IMR-90 (cell line): ENCODE data around the gene AMN. TPM values are rescaled to one million over a fixed set of nuclear protein-coding genes. Genes with fewer than 3 reads are reported as not detected.
A peak's percentile ranks its signal among the peaks of the same experiment; 100 is the strongest.

Experiments
- ATAC-seq: fragments of 200-7000 bp; cut with Tn5 transposase; 2 replicates; pipeline ENCODE4 v1.9.1; 2020; ENCODE audit warnings: low read depth, mild to moderate bottlenecking, moderate library complexity
- BruUV-seq: library from RNA; stranded (reverse); fragments of 400-500 nt; replicated peaks from 2 replicates; lab custom pipeline; 2021; lab: Mats Ljungman, UMichigan
- CTCF ChIA-PET: fragments of 300-600 bp; formaldehyde crosslinking; extraction: SDS; loops from one replicate; lab custom pipeline; 2021; ENCODE audit warnings: antibody characterized with exemption; lab: Yijun Ruan, JAX
- POLR2A ChIA-PET: fragments of 300-600 bp; sonication (Branson Sonifier 250); formaldehyde crosslinking; loops from one replicate; lab custom pipeline; 2022; ENCODE audit warnings: antibody characterized with exemption; ENCODE audit not compliant: unreplicated experiment; lab: Charles Lee
- DNase-seq: peaks from one replicate; pipeline ENCODE4 v3.0.0; 2013
- H2AFZ ChIP-seq: replicated peaks from 2 replicates; pipeline ENCODE3; 2013; ENCODE audit warnings: low read length, mild to moderate bottlenecking; ENCODE audit not compliant: poor library complexity
- H2AK5ac ChIP-seq: 2 replicates; pipeline ENCODE4 v1.6.1; 2013; ENCODE audit warnings: low read depth, low read length, inconsistent platforms
- H2AK9ac ChIP-seq: replicated peaks from 2 replicates; pipeline ENCODE3; 2013; ENCODE audit warnings: mild to moderate bottlenecking, low read depth, low read length, moderate library complexity; ENCODE audit not compliant: poor library complexity
- H2BK120ac ChIP-seq: 2 replicates; pipeline ENCODE4 v1.6.1; 2013; ENCODE audit warnings: low read depth, low read length, inconsistent platforms
- H2BK15ac ChIP-seq: 3 replicates; pipeline ENCODE4 v1.6.1; 2013; ENCODE audit warnings: low read depth, low read length, inconsistent platforms
- H2BK20ac ChIP-seq: 2 replicates; pipeline ENCODE4 v1.6.1; 2013; ENCODE audit warnings: low read depth, mild to moderate bottlenecking, inconsistent platforms, low read length, moderate library complexity
- H2BK5ac ChIP-seq: 2 replicates; pipeline ENCODE4 v1.6.1; 2013; ENCODE audit warnings: mild to moderate bottlenecking, low read depth, low read length, inconsistent platforms; ENCODE audit not compliant: poor library complexity, severe bottlenecking
- H3K14ac ChIP-seq: replicated peaks from 2 replicates; pipeline ENCODE4 v1.6.1; 2013; ENCODE audit warnings: low read depth, low read length, inconsistent platforms
- H3K18ac ChIP-seq: 2 replicates; pipeline ENCODE4 v1.6.1; 2013; ENCODE audit warnings: low read depth, low read length, control low read depth
- H3K23ac ChIP-seq: 2 replicates; pipeline ENCODE4 v1.6.1; 2013; ENCODE audit warnings: low read depth, low read length, inconsistent platforms
- H3K27ac ChIP-seq: 2 replicates; pipeline ENCODE4 v1.5.1; 2013; ENCODE audit warnings: mild to moderate bottlenecking, control low read depth, low read length; ENCODE audit not compliant: insufficient read depth
- H3K27me3 ChIP-seq: 2 replicates; pipeline ENCODE4 v1.6.1; 2013; ENCODE audit warnings: low read length; ENCODE audit not compliant: control insufficient read depth, insufficient read depth
- H3K36me3 ChIP-seq: 2 replicates; pipeline ENCODE4 v1.6.1; 2013; ENCODE audit warnings: low read length, mixed read lengths; ENCODE audit not compliant: control insufficient read depth, insufficient read depth
- H3K4ac ChIP-seq: 2 replicates; pipeline ENCODE4 v1.6.1; 2013; ENCODE audit warnings: low read depth, low read length, inconsistent platforms
- H3K4me1 ChIP-seq: 2 replicates; pipeline ENCODE4 v1.6.1; 2013; ENCODE audit warnings: low read length, mixed read lengths; ENCODE audit not compliant: control insufficient read depth, insufficient read depth
- H3K4me2 ChIP-seq: 2 replicates; pipeline ENCODE4 v1.6.1; 2013; ENCODE audit warnings: low read depth, mild to moderate bottlenecking, control low read depth, low read length, moderate library complexity
- H3K4me3 ChIP-seq: 2 replicates; pipeline ENCODE4 v1.5.1; 2013; ENCODE audit warnings: low read depth, mild to moderate bottlenecking, control low read depth, low read length, moderate library complexity; ENCODE audit not compliant: insufficient read depth
- H3K56ac ChIP-seq: 2 replicates; pipeline ENCODE4 v1.6.1; 2013; ENCODE audit warnings: low read length, inconsistent platforms; ENCODE audit not compliant: insufficient read depth; ENCODE audit errors: extremely low read depth
- H3K79me1 ChIP-seq, 2 experiments: 2 replicates each; pipeline ENCODE4 v1.6.1; 2013; ENCODE audit warnings: low read length in 2 of 2, inconsistent platforms in 1 of 2, low read depth in 1 of 2
- H3K9ac ChIP-seq: 2 replicates; pipeline ENCODE4 v1.6.1; 2013; ENCODE audit warnings: low read depth, low read length, control low read depth
- H3K9me1 ChIP-seq: 2 replicates; pipeline ENCODE4 v1.6.1; 2013; ENCODE audit warnings: low read length, inconsistent platforms; ENCODE audit not compliant: insufficient read depth
- H3K9me3 ChIP-seq: 2 replicates; pipeline ENCODE4 v1.6.1; 2013; ENCODE audit warnings: low read length; ENCODE audit not compliant: control insufficient read depth, insufficient read depth
- H4K20me1 ChIP-seq: 2 replicates; pipeline ENCODE4 v1.6.1; 2013; ENCODE audit warnings: low read length, inconsistent platforms; ENCODE audit not compliant: insufficient read depth
- H4K5ac ChIP-seq: 2 replicates; pipeline ENCODE4 v1.6.1; 2013; ENCODE audit warnings: mild to moderate bottlenecking, low read depth, low read length, control low read depth
- H4K8ac ChIP-seq, 2 experiments: 2 replicates each; pipeline ENCODE4 v1.6.1; 2013; ENCODE audit warnings: low read depth in 2 of 2, low read length in 2 of 2, control low read depth in 1 of 2, inconsistent platforms in 1 of 2
- H4K91ac ChIP-seq: 2 replicates; pipeline ENCODE4 v1.6.1; 2013; ENCODE audit warnings: low read depth, low read length, inconsistent platforms; ENCODE audit not compliant: insufficient read depth
- BHLHE40 ChIP-seq: fragments of 150-350 bp; IDR thresholded peaks from 2 replicates; pipeline ENCODE4 v1.6.1; 2016; ENCODE audit warnings: mild to moderate bottlenecking, low read depth, low read length
- CEBPB ChIP-seq: IDR thresholded peaks from 2 replicates; pipeline ENCODE4 v1.6.1; 2012; ENCODE audit warnings: low read depth, low read length, improper control_type of control experiment
- FOS ChIP-seq: fragments of 150-350 bp; IDR thresholded peaks from 2 replicates; pipeline ENCODE4 v1.6.1; 2016; ENCODE audit warnings: low read depth, low read length
- MAFK ChIP-seq: IDR thresholded peaks from 2 replicates; pipeline ENCODE4 v1.6.1; 2012; ENCODE audit warnings: low read depth, low read length, improper control_type of control experiment
- MAZ ChIP-seq: IDR thresholded peaks from 2 replicates; pipeline ENCODE4 v1.6.1; 2012; ENCODE audit warnings: low read depth, mild to moderate bottlenecking, low read length, improper control_type of control experiment, moderate library complexity, borderline replicate concordance
- POLR2A ChIP-seq: IDR thresholded peaks from 2 replicates; pipeline ENCODE4 v1.6.1; 2012; ENCODE audit warnings: mild to moderate bottlenecking, low read depth, low read length
- SMC3 ChIP-seq: fragments of 150-350 bp; IDR thresholded peaks from 2 replicates; pipeline ENCODE4 v1.6.1; 2016; ENCODE audit warnings: low read depth, mild to moderate bottlenecking, antibody characterized with exemption, low read length, moderate library complexity
- WGBS, 2 experiments: methylation state at CpG; one replicate each; pipeline versions ENCODE4 v1.1.5 to v1.1.7; 2013; ENCODE audit warnings: missing lambda C conversion rate in 2 of 2; ENCODE audit not compliant: insufficient read length in 1 of 2; ENCODE audit errors: extremely low coverage in 2 of 2; 5-methylcytosine and 5-hydroxymethylcytosine counted together
- dilution Hi-C: fragments of 300-500 bp; cut with HindIII; formaldehyde crosslinking; loops from one replicate; pipeline ENCODE4 v1.14.3; 2018; ENCODE audit warnings: low sequenced_read_pairs; ENCODE audit not compliant: unreplicated experiment
- in situ Hi-C: fragments of 300-500 bp; cut with MboI; formaldehyde crosslinking; loops from 3 replicates; pipeline ENCODE4 v1.14.3; 2019; ENCODE audit warnings: low sequenced_read_pairs, inconsistent platforms, mixed read lengths
- intact Hi-C: fragments of 100-400 bp; cut with micrococcal nuclease; formaldehyde crosslinking; loops from 2 replicates; pipeline ENCODE4 v1.10.0; 2022
- polyA plus RNA-seq, 3 experiments: library from polyadenylated mRNA; depleted of rRNA; stranded (reverse); fragments of >200 nt; gene quantifications; 2 replicates each; pipeline ENCODE4 v1.2.3, GENCODE V29; 2012; ENCODE audit warnings: low replicate concordance in 1 of 3
- total RNA-seq: library from RNA; depleted of rRNA; stranded (reverse); fragments of >200 nt; gene quantifications from 2 replicates; pipeline ENCODE4 v1.2.3, GENCODE V29; 2012
- TF ChIP-seq, protein P1 (sequence below): conservative IDR thresholded peaks from 2 replicates; pipeline ENCODE4 v1.5.1; 2012; ENCODE audit warnings: mild to moderate bottlenecking, low read depth, low read length, improper control_type of control experiment

The AMN gene
- total and polyA plus RNA-seq, 2 of the 4 experiments (the other 2 are of a cell fraction) = under 0.01 to 0.24 TPM

DNA sequence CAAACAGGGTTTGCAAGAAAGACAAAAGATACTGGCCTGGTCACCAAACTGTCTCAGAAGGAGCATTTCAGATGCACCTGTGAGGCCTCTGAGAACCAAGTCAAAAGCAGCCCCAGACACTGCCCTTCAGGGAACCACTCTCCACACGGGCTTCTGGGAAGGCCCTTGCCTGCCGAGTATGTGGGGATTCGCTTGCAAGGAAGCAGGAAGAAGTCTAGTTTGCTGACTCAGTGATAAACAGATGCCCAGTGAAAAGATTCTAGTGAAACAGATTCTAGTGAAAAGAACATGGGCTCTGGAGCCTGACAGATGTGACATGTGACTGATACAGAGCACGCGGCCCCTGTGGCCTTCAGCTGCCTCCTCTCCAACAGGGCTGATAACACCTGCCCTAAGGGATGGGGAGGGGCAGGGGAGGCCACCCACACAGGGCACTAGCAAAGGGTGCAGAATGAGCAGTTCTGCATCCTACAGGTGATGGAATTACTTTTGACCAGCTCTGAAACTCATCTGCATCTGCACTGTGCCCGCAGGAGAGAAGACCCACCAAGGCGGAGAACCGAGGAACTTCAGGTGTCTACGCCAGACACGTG, 19.1 kb downstream of the AMN start:
- Histone ChIP-seq H3K9ac (no peak overlapping the region), H2BK120ac (no peak overlapping the region), H3K27ac (no peak overlapping the region), H2BK5ac (no peak overlapping the region), H3K9me3 (no peaks in the 10 kb centered on the region), H2AFZ (no peak overlapping the region), H3K4me1 (no peaks in the 10 kb centered on the region; the same call in 1 of the 2 replicates), H3K18ac (no peak overlapping the region), H4K91ac (no peak overlapping the region), H3K23ac (no peak overlapping the region), H3K27me3 (no peaks in the 10 kb centered on the region), H3K4ac (no peak overlapping the region), H2BK20ac (no peak overlapping the region), H3K14ac (no peak overlapping the region), H4K8ac (no peak overlapping the region), H3K36me3 (peaks cover 82% of the 10 kb centered on the region), H3K56ac (no peak overlapping the region), H3K4me2 (no peak overlapping the region), H3K9me1 (peaks cover 4% of the 10 kb centered on the region; the same call in 1 of the 2 replicates), H2AK5ac (no peak overlapping the region), H4K20me1 (peaks cover 10% of the 10 kb centered on the region), H2AK9ac (no peak overlapping the region), H3K4me3 (no peak overlapping the region), H4K5ac (no peak overlapping the region), H3K79me1 (peaks cover under 1 to 29% of the 10 kb centered on the region in 2 experiments), H2BK15ac (no peak overlapping the region)
- WGBS, 2 experiments = 76% methylated on average over 6 of the region's 10 CpGs; no CpG with 5 or more reads in 1 of the 2 experiments
- ATAC-seq = peak; percentile 46
- POLR2A ChIA-PET = no interaction called here
- dilution Hi-C loops = no loop called here
- TF ChIP-seq MAFK (peak; percentile 90), POLR2A (no peak), FOS (no peak), SMC3 (no peak), BHLHE40 (no peak), CEBPB (no peak), MAZ (no peak)
- TF ChIP-seq, protein P1, sequence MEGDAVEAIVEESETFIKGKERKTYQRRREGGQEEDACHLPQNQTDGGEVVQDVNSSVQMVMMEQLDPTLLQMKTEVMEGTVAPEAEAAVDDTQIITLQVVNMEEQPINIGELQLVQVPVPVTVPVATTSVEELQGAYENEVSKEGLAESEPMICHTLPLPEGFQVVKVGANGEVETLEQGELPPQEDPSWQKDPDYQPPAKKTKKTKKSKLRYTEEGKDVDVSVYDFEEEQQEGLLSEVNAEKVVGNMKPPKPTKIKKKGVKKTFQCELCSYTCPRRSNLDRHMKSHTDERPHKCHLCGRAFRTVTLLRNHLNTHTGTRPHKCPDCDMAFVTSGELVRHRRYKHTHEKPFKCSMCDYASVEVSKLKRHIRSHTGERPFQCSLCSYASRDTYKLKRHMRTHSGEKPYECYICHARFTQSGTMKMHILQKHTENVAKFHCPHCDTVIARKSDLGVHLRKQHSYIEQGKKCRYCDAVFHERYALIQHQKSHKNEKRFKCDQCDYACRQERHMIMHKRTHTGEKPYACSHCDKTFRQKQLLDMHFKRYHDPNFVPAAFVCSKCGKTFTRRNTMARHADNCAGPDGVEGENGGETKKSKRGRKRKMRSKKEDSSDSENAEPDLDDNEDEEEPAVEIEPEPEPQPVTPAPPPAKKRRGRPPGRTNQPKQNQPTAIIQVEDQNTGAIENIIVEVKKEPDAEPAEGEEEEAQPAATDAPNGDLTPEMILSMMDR = no peak
- BruUV-seq = no TSS peak
- intact Hi-C loops = no loop called here
- DNase-seq = peak; percentile 11
- in situ Hi-C loops = no loop called here
- CTCF ChIA-PET = no interaction called here
